ENCODE measurements around the gene FLII.

GRCh38 chr17:18250708-18251107 lies 7.8 kb downstream of the FLII start:
- TF ChIP-seq CHD2 (IDR thresholded peaks at IDR 0.05; ENCODE audit: low read depth, low read length) (no peak), CTCF (CRISPR knock-in tag; IDR thresholded peaks at IDR 0.05) (no peak), YY1 (IDR thresholded peaks at IDR 0.05; ENCODE audit: insufficient read depth, insufficient replicate concordance, low read depth, low read length) (no peak), POLR2A (IDR thresholded peaks at IDR 0.05; ENCODE audit: insufficient read depth in 1 of 2, low read depth in 2 of 2, low read length in 2 of 2) (no peak), MAX (IDR thresholded peaks at IDR 0.05) (no peak), PHF20 (CRISPR knock-in tag; IDR thresholded peaks at IDR 0.05) (no peak), NFE2L1 (CRISPR knock-in tag; IDR thresholded peaks at IDR 0.05; ENCODE audit: borderline replicate concordance) (no peak), POLR2AphosphoS5 (IDR thresholded peaks at IDR 0.05; ENCODE audit: low read depth, low read length) (no peak), POLR2AphosphoS2 (IDR thresholded peaks at IDR 0.05; ENCODE audit: low read depth, low read length) (no peak), ZNF577 (CRISPR knock-in tag; IDR thresholded peaks at IDR 0.05; ENCODE audit: borderline replicate concordance, low read depth) (no peak), ATF7 (IDR thresholded peaks at IDR 0.05) (no peak), ATF7 (CRISPR knock-in tag; IDR thresholded peaks at IDR 0.05) (no peak)

All from HepG2 (cell line).